ENCODE results near the gene SCYGR7.
A peak's percentile ranks its signal among the peaks of the same experiment; 100 is the strongest.
"Not testable (repeated sequence)": the region's sequence is repeated elsewhere in the genome, so short reads cannot be mapped to it uniquely, and the experiment has no call there.

SCYGR7 gene

GRCh38 chr2:227748079-227748478, 19.9 kb downstream of the SCYGR7 start:
- no peak for DNase-seq (ENCODE audit: low read depth, low spot score)
- no peak overlapping the region for H3K27ac ChIP-seq

DNA sequence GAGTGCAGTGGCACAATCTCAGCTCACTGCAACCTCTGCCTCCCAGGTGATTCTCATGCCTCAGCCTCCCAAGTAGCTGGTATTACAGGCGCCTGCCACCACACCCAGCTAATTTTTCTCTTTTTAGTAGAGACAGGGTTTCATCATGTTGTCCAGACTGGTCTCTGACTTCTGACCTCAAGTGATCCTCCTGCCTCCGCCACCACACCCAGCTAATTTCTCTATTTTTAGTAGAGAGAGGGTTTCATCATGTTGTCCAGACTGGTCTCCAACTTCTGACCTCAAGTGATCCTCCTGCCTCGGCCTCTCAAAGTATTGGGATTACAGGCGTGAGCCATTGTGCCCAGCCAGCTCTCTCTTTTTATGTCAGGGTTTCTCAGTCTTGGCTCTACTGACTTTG, 28.1 kb downstream of the SCYGR7 start:
- not testable (repeated sequence) for H3K27ac ChIP-seq

GRCh38 chr2:227759411-227760118, 31.4 kb downstream of the SCYGR7 start:
- no peak overlapping the region for H3K27ac ChIP-seq
- DNase-seq (ENCODE audit: low read depth, low spot score) = peak; percentile 44

More for the DNA sequence above, 28.1 kb downstream of the SCYGR7 start:
- DNase-seq (ENCODE audit: low read depth, low spot score) = not testable (repeated sequence)

DNA sequence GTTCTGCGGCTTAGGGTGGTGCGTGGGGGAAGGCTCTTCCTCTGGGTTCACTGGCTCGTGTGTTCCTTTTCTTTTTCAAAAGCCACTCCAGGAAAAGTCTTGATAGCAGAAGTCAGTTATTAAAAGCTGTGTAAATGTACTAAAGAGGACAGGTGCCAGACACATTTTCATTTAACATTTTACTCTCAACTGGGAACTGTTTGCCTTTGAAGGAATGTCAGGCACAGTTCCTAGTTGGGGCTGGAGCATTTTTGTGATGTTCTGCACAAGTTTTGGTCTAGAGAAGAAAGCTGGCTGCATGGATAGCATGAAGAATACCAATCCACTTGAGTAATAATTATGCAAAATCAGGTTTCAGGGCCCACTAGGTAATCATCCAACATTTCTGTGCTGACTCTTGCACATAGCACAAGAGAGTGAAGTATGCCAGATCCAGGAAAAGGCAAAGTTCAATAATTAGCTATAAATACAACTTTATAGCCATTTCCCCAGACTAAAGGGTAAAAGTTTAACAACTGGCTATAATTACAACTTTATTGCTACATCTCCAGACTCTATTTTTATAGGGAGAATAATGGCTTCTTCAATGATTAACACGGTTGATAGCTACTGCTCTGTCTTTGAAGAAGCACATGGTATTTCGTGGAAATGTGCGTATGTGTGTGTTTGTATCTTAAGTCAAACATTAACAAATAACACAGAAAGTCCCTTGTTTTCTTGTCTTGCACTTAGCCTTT, 33.8 kb downstream of the SCYGR7 start:
- no peak overlapping the region for H3K27ac ChIP-seq
- DNase-seq (ENCODE audit: low read depth, low spot score) = no peak

DNA sequence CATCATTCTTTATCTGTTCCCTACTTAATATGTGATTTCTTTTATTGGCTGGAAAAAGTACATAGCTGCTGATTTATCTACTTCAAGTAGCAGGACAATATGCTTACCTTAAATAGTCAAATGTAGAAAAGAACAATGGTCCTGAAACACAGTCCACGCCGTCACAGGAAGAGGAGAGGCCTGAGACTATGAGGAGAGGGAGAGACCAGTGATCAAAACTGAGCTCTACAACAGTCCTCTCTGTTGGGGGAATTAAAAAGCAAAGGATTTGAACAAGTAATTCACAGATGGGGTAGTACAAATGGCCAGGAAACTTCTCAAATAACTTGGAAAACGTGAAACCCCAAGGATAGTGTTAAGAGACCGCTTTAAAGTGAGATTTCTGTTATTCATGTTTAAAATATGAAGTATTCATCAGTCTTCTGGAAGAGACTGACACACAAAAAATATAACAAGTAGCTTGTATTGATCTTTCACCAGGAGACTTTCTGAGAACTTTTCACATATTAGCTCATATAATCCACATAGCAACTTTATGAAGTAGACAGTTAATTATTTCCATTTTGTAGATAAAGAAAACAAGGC, 37.7 kb downstream of the SCYGR7 start:
- no peak for DNase-seq (ENCODE audit: low read depth, low spot score)
- H3K27ac ChIP-seq = no peak overlapping the region

DNA sequence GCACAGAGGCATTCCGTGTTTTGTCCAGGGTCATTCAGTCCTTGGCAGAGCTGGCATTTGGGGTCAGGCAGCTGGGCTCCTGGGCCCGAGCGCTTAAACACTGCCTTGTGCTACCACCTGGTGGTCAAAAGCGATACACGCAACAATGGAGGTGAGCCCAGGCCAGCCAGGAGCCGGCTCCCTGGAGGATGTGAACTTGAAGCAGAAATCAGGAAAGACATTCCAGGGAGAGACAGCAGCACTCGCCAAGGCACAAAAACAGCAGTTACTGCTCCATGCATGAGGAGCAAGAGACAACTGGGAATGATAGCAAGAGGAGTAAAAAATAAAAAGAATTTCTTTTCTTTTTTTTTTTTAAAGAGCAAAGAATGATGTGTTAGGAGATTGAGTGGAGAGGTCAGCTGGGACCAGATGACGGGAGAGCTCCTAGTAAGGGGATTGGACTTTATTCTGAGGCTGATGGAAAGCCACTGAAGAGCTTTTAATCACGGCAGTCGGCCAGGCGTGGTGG, 38.3 kb downstream of the SCYGR7 start:
- no peak overlapping the region for H3K27ac ChIP-seq
- no peak for DNase-seq (ENCODE audit: low read depth, low spot score)

GRCh38 chr2:227767830-227768229, 39.7 kb downstream of the SCYGR7 start:
- no peak overlapping the region for H3K27ac ChIP-seq
- no peak for DNase-seq (ENCODE audit: low read depth, low spot score)

- no peak for DNase-seq (ENCODE audit: low read depth, low spot score)
Measured at GRCh38 chr2:227772197-227772661, 44.1 kb downstream of the SCYGR7 start.

DNA sequence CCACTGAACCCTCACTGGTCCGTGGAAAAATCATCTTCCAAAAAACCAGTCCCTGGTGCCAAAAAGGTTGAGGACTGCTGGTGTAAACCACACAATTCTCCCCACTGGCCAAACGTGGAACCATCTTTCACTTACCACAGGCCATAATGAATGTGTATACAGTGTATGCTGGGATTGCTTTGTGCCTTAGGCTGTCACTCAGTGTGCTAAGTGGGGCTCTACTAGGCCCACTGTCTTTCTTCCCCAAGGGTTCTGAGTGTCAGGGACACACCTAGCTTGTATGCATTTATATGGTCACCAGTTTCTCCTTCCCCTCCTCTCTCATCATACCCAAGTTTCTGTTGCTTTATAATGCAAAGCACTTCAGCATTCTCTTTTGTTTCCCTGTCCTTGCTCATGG, 44.8 kb downstream of the SCYGR7 start:
- no peak for DNase-seq (ENCODE audit: low read depth, low spot score)
- no peak overlapping the region for H3K27ac ChIP-seq

More at GRCh38 chr2:227772197-227772661, 44.1 kb downstream of the SCYGR7 start:
- no peak overlapping the region for H3K27ac ChIP-seq

DNA sequence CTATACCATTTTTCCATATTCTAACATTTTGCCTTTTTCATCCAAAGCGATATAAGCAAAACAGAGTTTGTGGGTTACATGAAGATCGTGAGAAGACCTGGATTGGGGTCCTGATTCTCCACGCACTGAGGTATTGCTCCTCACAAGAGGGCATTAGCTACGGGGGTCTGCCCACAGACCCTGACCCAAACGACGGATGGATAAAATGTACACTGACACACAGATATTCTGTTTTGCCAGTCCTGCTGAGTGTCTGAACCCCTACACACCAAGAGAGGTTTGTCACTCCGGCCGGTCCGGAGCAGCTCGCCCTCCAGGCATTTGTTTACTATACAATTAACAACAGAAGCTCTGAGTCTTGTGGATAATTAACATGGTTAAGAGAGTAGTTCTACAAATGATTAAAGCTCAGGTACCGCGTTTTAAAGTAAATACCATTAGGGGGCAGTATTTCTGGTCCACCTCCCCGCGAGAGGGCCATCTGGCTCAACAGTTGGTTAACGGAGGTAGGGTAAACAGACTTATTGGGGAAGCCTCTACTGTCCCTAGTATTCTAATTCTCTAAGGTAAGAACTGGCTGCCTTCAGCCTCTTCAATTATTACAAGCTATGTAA, 46.0 kb downstream of the SCYGR7 start:
- H3K27ac ChIP-seq = no peak overlapping the region
- DNase-seq (ENCODE audit: low read depth, low spot score) = no peak

DNA sequence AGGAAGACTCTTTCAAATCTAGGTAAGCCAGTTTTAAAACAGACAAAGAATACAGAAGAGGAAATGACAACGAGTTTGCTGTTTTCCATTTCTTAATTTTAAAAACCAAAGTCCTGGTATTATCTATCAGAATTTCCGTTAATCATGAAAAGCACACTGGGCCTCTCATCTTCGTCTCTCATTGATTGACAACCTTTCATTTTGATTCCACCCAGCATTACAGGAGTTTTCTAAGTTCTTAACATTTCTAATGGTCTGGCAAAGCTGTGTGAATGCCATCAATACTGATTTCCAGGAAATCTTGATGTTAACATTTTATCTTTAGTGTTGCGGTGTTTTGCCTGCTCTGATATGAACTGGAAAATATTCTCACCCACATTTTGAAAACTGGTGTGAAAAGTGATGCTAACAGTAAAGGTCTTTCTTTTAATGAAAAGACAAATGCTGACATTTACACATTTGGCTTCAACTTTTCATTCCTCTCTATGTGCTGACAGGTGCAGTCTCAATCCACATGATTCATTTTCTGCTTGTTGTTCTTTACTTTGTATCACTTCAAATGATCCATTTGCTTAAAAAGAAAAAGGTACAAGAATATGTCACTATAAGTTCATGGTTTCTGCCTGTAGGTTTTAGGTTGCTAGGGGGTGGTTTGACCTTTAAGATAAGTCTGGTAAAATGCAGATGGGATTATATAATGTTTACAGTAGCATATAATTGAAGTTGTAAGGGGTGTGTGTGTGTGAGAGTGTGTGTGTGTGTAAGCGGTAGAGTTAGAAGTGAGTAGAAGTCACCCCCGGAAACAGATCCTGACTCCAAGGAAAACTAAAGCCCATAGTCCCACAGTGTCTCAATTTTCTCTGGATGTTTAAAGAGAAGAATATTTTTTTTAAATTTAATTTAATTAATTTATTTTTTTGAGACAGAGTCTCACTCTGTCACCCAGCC, 47.0 kb downstream of the SCYGR7 start:
- no peak overlapping the region for H3K27ac ChIP-seq
- no peak for DNase-seq (ENCODE audit: low read depth, low spot score)

All from epithelial cell of prostate (primary cell).